Muscle layer of duodenum (tissue), 2 donors: ENCODE data around the gene RAD51B.
"Not testable (repeated sequence)": the region's sequence is repeated elsewhere in the genome, so short reads cannot be mapped to it uniquely, and the experiment has no call there.

Source experiments
- H3K27ac ChIP-seq: one replicate; pipeline ENCODE4 v1.7.0; 2013; ENCODE audit warnings: mild to moderate bottlenecking, low read length
- H3K27me3 ChIP-seq: one replicate; pipeline ENCODE4 v1.7.0; 2013; ENCODE audit warnings: low read depth, mild to moderate bottlenecking, control low read depth, low read length
- H3K36me3 ChIP-seq, 2 donors: one replicate each; pipeline ENCODE4 v1.7.0; 2013; ENCODE audit warnings: low read length in 2 of 2, control low read depth in 1 of 2, mild to moderate bottlenecking in 1 of 2; ENCODE audit not compliant: insufficient read depth in 2 of 2, control insufficient read depth in 1 of 2
- H3K4me1 ChIP-seq, 2 donors: one replicate each; pipeline ENCODE4 v1.7.0; 2013; ENCODE audit warnings: low read length in 2 of 2, mild to moderate bottlenecking in 2 of 2, control low read depth in 1 of 2, moderate library complexity in 1 of 2; ENCODE audit not compliant: insufficient read depth in 2 of 2, control insufficient read depth in 1 of 2
- H3K4me3 ChIP-seq, 2 donors: one replicate each; pipeline ENCODE4 v1.7.0; 2013; ENCODE audit warnings: low read length in 2 of 2, low read depth in 1 of 2, mild to moderate bottlenecking in 1 of 2
- H3K9me3 ChIP-seq, 2 donors: one replicate each; pipeline ENCODE4 v1.7.0; 2013; ENCODE audit warnings: low read length in 2 of 2, control low read depth in 1 of 2, mild to moderate bottlenecking in 1 of 2; ENCODE audit not compliant: control insufficient read depth in 1 of 2
- donor health status: healthy.

Gene RAD51B

GRCh38 chr14:67971627-67972625, 152.3 kb downstream of the RAD51B start:
- Histone ChIP-seq H3K4me3 (no peak overlapping the region), H3K4me1 (peaks cover 14 to 16% of the 10 kb centered on the region in 2 donors), H3K27me3 (no peaks in the 10 kb centered on the region), H3K36me3 (no peaks in the 10 kb centered on the region), H3K9me3 (no peaks in the 10 kb centered on the region), H3K27ac (no peak overlapping the region)

DNA sequence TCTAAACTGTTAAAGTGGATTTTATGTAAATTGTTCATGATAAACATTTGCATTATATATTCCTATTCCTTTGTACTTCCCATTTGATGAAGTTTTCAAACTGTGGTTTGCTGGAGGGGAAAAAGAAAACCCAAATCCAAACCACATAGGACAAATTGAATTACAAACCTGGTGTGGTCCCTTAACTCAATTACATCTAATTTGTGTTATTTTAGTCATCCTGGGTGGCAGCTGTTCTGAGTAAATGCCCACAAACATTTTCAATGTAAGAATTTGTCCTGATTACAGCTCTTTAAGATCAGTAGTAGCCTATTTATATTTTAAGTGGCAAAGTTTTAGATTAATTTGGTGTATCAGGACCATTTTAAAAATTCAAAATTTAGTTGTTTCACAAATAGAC, 153.9 kb downstream of the RAD51B start:
- Histone ChIP-seq H3K27me3 (no peaks in the 10 kb centered on the region), H3K4me1 (peaks cover 21 to 28% of the 10 kb centered on the region in 2 donors), H3K4me3 (no peak overlapping the region), H3K36me3 (no peaks in the 10 kb centered on the region), H3K9me3 (no peaks in the 10 kb centered on the region), H3K27ac (no peak overlapping the region)

DNA sequence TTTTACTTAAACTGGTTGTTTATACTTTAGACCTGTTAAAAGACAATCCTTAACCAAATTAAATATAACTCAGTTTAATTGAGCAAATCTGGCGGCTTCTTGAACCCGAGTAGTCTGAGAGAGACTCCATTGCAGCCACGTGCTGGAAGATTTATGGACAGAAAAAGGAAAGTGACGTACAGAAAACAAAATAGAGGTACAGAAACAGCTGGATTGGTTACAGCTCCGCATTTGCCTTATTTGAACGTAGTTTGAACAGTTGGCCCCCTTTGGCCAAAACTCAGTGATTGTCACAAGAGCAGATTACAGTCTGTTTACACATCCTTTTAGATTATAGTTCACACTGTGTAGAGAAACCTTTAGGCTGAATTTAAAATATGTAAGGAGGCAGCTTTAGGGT, 155.9 kb downstream of the RAD51B start:
- Histone ChIP-seq H3K4me3 (no peak overlapping the region), H3K36me3 (no peaks in the 10 kb centered on the region), H3K4me1 (peaks cover 21 to 29% of the 10 kb centered on the region in 2 donors), H3K9me3 (no peaks in the 10 kb centered on the region), H3K27me3 (no peaks in the 10 kb centered on the region), H3K27ac (no peak overlapping the region)

- no peak overlapping the region for H3K27ac ChIP-seq
Observed at GRCh38 chr14:67977434-67978034, 158.0 kb downstream of the RAD51B start.

GRCh38 chr14:67978749-67979148, 159.2 kb downstream of the RAD51B start:
- H3K36me3 ChIP-seq = no peaks in the 10 kb centered on the region
- H3K27ac ChIP-seq = no peak overlapping the region
- H3K4me3 ChIP-seq = no peak overlapping the region
- H3K9me3 ChIP-seq = no peaks in the 10 kb centered on the region
- no peaks in the 10 kb centered on the region for H3K27me3 ChIP-seq
- H3K4me1 ChIP-seq = peaks cover 12 to 16% of the 10 kb centered on the region in 2 donors

More at GRCh38 chr14:67977434-67978034, 158.0 kb downstream of the RAD51B start:
- Histone ChIP-seq H3K9me3 (no peaks in the 10 kb centered on the region), H3K27me3 (no peaks in the 10 kb centered on the region), H3K4me1 (peaks cover 12 to 16% of the 10 kb centered on the region in 2 donors), H3K4me3 (no peak overlapping the region), H3K36me3 (no peaks in the 10 kb centered on the region)

GRCh38 chr14:67982711-67983608, 163.4 kb downstream of the RAD51B start:
- no peak overlapping the region for H3K27ac ChIP-seq
- H3K36me3 ChIP-seq = no peaks in the 10 kb centered on the region
- H3K4me3 ChIP-seq = no peak overlapping the region
- no peaks in the 10 kb centered on the region for H3K9me3 ChIP-seq
- H3K4me1 ChIP-seq = peaks cover 5 to 12% of the 10 kb centered on the region in 2 donors
- no peaks in the 10 kb centered on the region for H3K27me3 ChIP-seq

DNA sequence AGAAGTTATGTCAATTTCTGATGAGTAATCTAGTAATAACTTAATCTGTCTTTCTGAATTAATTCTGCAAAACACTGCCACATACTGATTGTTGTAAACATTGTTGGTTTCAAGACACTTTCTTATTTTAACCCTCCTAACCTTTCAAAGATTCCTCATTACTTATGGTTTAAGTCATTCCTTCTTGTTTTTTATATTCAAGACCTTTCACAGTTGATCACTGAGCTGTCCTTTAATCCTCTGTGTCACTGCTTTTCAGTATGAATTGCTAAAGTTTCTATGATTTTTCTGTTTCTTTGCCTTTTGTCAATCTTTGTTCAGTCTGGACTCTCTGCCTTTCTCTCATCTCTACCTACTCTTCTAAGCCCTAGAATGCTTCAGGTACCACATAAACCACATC, 164.7 kb downstream of the RAD51B start:
- H3K4me3 ChIP-seq = no peak overlapping the region
- peaks cover 3 to 5% of the 10 kb centered on the region in 2 donors for H3K4me1 ChIP-seq
- no peaks in the 10 kb centered on the region for H3K9me3 ChIP-seq
- H3K36me3 ChIP-seq = no peaks in the 10 kb centered on the region
- no peak overlapping the region for H3K27ac ChIP-seq
- H3K27me3 ChIP-seq = no peaks in the 10 kb centered on the region

DNA sequence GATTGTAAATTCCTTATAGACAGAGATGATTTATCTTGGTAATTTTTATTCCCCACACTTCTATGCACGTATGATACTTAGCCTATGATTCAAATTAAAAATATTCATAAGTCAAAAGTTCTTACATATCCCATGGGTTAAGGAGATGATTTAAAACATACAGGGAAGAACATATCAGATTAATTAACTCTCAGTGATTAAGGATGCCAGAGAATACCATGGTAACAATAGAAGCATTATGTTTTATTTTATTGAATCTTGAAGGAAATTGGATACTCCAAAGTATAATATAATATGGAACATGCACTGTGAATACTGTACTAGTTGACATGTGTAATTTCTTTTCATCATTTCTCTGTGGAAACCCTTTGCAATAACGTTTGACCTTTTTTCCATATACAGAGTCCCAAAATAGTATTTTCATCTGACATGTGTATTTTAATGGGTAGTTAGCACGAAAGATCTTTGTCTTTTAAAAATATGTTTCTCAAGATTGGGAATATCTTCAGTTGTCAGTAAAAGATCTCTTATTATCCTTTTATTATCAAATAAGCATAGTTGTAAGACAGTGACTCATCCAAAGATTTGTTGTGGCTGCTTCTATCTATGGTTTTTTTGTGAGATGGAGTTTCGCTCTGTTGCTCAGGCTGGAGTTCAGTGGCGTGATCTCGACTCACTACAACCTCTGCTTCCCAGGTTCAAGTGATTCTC, 166.7 kb downstream of the RAD51B start:
- no peak overlapping the region for H3K27ac ChIP-seq
- H3K27me3 ChIP-seq = no peaks in the 10 kb centered on the region
- H3K4me3 ChIP-seq = no peak overlapping the region

GRCh38 chr14:67987606-67988005, 168.0 kb downstream of the RAD51B start:
- no peaks in the 10 kb centered on the region for H3K27me3 ChIP-seq
- H3K4me1 ChIP-seq = peaks cover 3 to 5% of the 10 kb centered on the region in 2 donors
- no peak overlapping the region for H3K4me3 ChIP-seq
- H3K9me3 ChIP-seq = no peaks in the 10 kb centered on the region
- H3K36me3 ChIP-seq = no peaks in the 10 kb centered on the region
- peak overlapping the region; percentile 13 for H3K27ac ChIP-seq

More for the DNA sequence above, 166.7 kb downstream of the RAD51B start:
- H3K4me1 ChIP-seq = peaks cover 3 to 5% of the 10 kb centered on the region in 2 donors
- H3K36me3 ChIP-seq = no peaks in the 10 kb centered on the region
- no peaks in the 10 kb centered on the region for H3K9me3 ChIP-seq

GRCh38 chr14:67988210-67988609, 168.6 kb downstream of the RAD51B start:
- not testable (repeated sequence) for H3K27ac ChIP-seq, H3K9me3 ChIP-seq, H3K4me1 ChIP-seq, H3K27me3 ChIP-seq, H3K36me3 ChIP-seq, H3K4me3 ChIP-seq
